H1 (cell line): ENCODE results near the gene ZNF837. TPM values are rescaled to one million over a fixed set of nuclear protein-coding genes. Genes with fewer than 3 reads are reported as not detected.

Experiments
- BACH1 ChIP-seq: IDR thresholded peaks from 2 replicates; pipeline ENCODE4 v1.6.1; 2012; ENCODE audit warnings: low read length, improper control_type of control experiment
- BCL11A ChIP-seq, 2 experiments: IDR thresholded peaks; one replicate each; pipeline ENCODE4 v1.6.1; 2011; ENCODE audit warnings: low read depth in 2 of 2, low read length in 2 of 2, mild to moderate bottlenecking in 2 of 2
- CHD2 ChIP-seq: IDR thresholded peaks from 2 replicates; pipeline ENCODE4 v1.6.1; 2012; ENCODE audit warnings: low read length, improper control_type of control experiment
- EGR1 ChIP-seq: IDR thresholded peaks from 2 replicates; pipeline ENCODE4 v1.6.1; 2011; ENCODE audit warnings: low read depth, low read length, borderline replicate concordance
- EP300 ChIP-seq, 2 experiments: IDR thresholded peaks; 1 replicate in 1 of 2; 2 replicates in 1 of 2; pipeline ENCODE4 v1.6.1; 2011 to 2012; ENCODE audit warnings: low read depth in 2 of 2, low read length in 2 of 2, mild to moderate bottlenecking in 2 of 2, borderline replicate concordance in 1 of 2, inconsistent platforms in 1 of 2, moderate library complexity in 1 of 2
- GABPA ChIP-seq: IDR thresholded peaks from 2 replicates; pipeline ENCODE4 v1.6.1; 2011; ENCODE audit warnings: mild to moderate bottlenecking, low read length, moderate library complexity, borderline replicate concordance; ENCODE audit not compliant: insufficient read depth
- GTF2F1 ChIP-seq: IDR thresholded peaks from 2 replicates; pipeline ENCODE4 v1.6.1; 2012; ENCODE audit warnings: low read depth, low read length, improper control_type of control experiment, borderline replicate concordance
- HDAC2 ChIP-seq, 2 experiments: fragments of 300-600 bp in 1 of 2; sonication (generic) in 1 of 2; IDR thresholded peaks; 2 replicates each; pipeline ENCODE4 v1.6.1; 2011 to 2012; ENCODE audit warnings: low read depth in 2 of 2, low read length in 2 of 2, mild to moderate bottlenecking in 2 of 2, moderate library complexity in 2 of 2, borderline replicate concordance in 1 of 2, inconsistent platforms in 1 of 2
- JUND ChIP-seq: IDR thresholded peaks from 2 replicates; pipeline ENCODE4 v1.6.1; 2011; ENCODE audit warnings: mild to moderate bottlenecking, improper control_type of control experiment, low read length
- NRF1 ChIP-seq: IDR thresholded peaks from 2 replicates; pipeline ENCODE4 v1.6.1; 2011; ENCODE audit warnings: mild to moderate bottlenecking, low read depth, low read length, improper control_type of control experiment
- POLR2A ChIP-seq, 2 experiments: IDR thresholded peaks; 1 replicate in 1 of 2; 2 replicates in 1 of 2; pipeline ENCODE4 v1.6.1; 2011; ENCODE audit warnings: low read depth in 2 of 2, low read length in 2 of 2, mild to moderate bottlenecking in 2 of 2; ENCODE audit errors: control extremely low read depth in 1 of 2
- POLR2AphosphoS5 ChIP-seq: IDR thresholded peaks from 2 replicates; pipeline ENCODE4 v1.6.1; 2011; ENCODE audit warnings: low read depth, low read length
- RAD21 ChIP-seq, 2 experiments: IDR thresholded peaks in 1 of 2; conservative IDR thresholded peaks in 1 of 2; 2 replicates each; pipeline ENCODE4 v1.6.1; 2011; ENCODE audit warnings: low read depth in 2 of 2, low read length in 2 of 2, improper control_type of control experiment in 1 of 2, inconsistent platforms in 1 of 2, mild to moderate bottlenecking in 1 of 2, moderate library complexity in 1 of 2
- RNF2 ChIP-seq: fragments of 200-900, 300-1000 bp; sonication (generic); IDR thresholded peaks from 2 replicates; pipeline ENCODE4 v1.7.1; 2016; ENCODE audit warnings: borderline replicate concordance, low read depth, mild to moderate bottlenecking, antibody characterized with exemption, low read length; ENCODE audit not compliant: poor library complexity, severe bottlenecking; ENCODE audit errors: missing control alignments
- SAP30 ChIP-seq: fragments of 300-600 bp; sonication (generic); IDR thresholded peaks from 2 replicates; pipeline ENCODE4 v1.7.1; 2012; ENCODE audit warnings: low read length, moderate library complexity, mild to moderate bottlenecking, inconsistent platforms; ENCODE audit not compliant: insufficient read depth, insufficient replicate concordance
- SIX5 ChIP-seq: IDR thresholded peaks from 2 replicates; pipeline ENCODE4 v1.6.1; 2011; ENCODE audit warnings: mild to moderate bottlenecking, low read depth, low read length
- SRF ChIP-seq: IDR thresholded peaks from 2 replicates; pipeline ENCODE4 v1.6.1; 2011; ENCODE audit warnings: mild to moderate bottlenecking, low read depth, low read length, moderate library complexity
- TAF7 ChIP-seq: optimal IDR thresholded peaks from 2 replicates; pipeline ENCODE3; 2011; ENCODE audit warnings: low read depth, mild to moderate bottlenecking, inconsistent platforms, low read length, moderate library complexity, borderline replicate concordance
- TBP ChIP-seq: IDR thresholded peaks from 2 replicates; pipeline ENCODE4 v1.6.1; 2011; ENCODE audit warnings: low read depth, low read length, improper control_type of control experiment
- TCF12 ChIP-seq: IDR thresholded peaks from 2 replicates; pipeline ENCODE4 v1.6.1; 2011; ENCODE audit warnings: low read depth, mild to moderate bottlenecking, low read length
- ZNF274 ChIP-seq: IDR thresholded peaks from 2 replicates; pipeline ENCODE4 v1.7.0; 2012; ENCODE audit warnings: low read length, borderline replicate concordance; ENCODE audit errors: extremely low read depth
- polyA plus RNA-seq, 7 experiments: library from polyadenylated mRNA; depleted of rRNA in 3 of 7; stranded (reverse) in 5 of 7; unstranded in 2 of 7; fragments of >200 nt in 5 of 7; fragments of 200-250 nt in 2 of 7; gene quantifications; 1 replicate in 5 of 7; 2 replicates in 1 of 7; 4 replicates in 1 of 7; pipeline versions ENCODE4 v1.2.1 to v1.2.3, GENCODE V29; 2011 to 2013; ENCODE audit warnings: missing spikeins in 2 of 7, mixed read lengths in 2 of 7
- total RNA-seq: library from RNA; stranded (reverse); fragmentation: NEBNext Ultra II Directional; extraction: Animal tissue kit (Norgen Biotek cat#: 25700); gene quantifications from 2 replicates; pipeline ENCODE4 v1.2.1, GENCODE V29; 2021
- TF ChIP-seq, protein P1 (sequence below): IDR thresholded peaks from 2 replicates; pipeline ENCODE4 v1.6.1; 2011; ENCODE audit warnings: low read depth, mild to moderate bottlenecking, low read length; ENCODE audit not compliant: insufficient read depth

The ZNF837 gene
- total and polyA plus RNA-seq, 2 of the 8 experiments (the other 6 are each of a cell fraction or from before 2014, with no cell fraction given): 1.9 to 3.3 TPM

- TF ChIP-seq RAD21 (IDR thresholded peaks at IDR 0.05 in 1 of 2, conservative IDR thresholded peaks at IDR 0.05 in 1 of 2; ENCODE audit: low read depth in 2 of 2, low read length in 2 of 2) (0 out of 4 replicates have a peak, but pooled peaks of 1 of the 2 experiments have one; percentile 2), TBP (peak; percentile 87), POLR2AphosphoS5 (peak; percentile 86), SAP30 (no peak), GTF2F1 (no peak), SRF (no peak), BCL11A (IDR thresholded peaks at IDR 0.05; ENCODE audit: low read depth in 2 of 2, low read length in 2 of 2) (no peak), CHD2 (0 out of 2 replicates have a peak, but pooled peaks have one; percentile 29), TCF12 (no peak), EGR1 (peak; percentile 82; the same call in 1 of the 2 replicates), POLR2A (IDR thresholded peaks at IDR 0.05; ENCODE audit: control extremely low read depth in 1 of 2, low read depth in 2 of 2, low read length in 2 of 2) (peak; percentile 85 to 90), TAF7 (peak; percentile 78), JUND (no peak), BACH1 (0 out of 2 replicates have a peak, but pooled peaks have one; percentile 18), HDAC2 (IDR thresholded peaks at IDR 0.05; ENCODE audit: borderline replicate concordance in 1 of 2, low read depth in 2 of 2, low read length in 2 of 2) (no peak), SIX5 (peak; percentile 73), NRF1 (no peak), ZNF274 (no peak), EP300 (IDR thresholded peaks at IDR 0.05; ENCODE audit: borderline replicate concordance in 1 of 2, low read depth in 2 of 2, low read length in 2 of 2) (no peak), GABPA (peak; percentile 14; the same call in 1 of the 2 replicates), RNF2 (no peak)
- TF ChIP-seq, protein P1, sequence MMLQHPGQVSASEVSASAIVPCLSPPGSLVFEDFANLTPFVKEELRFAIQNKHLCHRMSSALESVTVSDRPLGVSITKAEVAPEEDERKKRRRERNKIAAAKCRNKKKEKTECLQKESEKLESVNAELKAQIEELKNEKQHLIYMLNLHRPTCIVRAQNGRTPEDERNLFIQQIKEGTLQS: no peak
Measured at GRCh38 chr19:58408152-58409009, 27.6 kb upstream of the ZNF837 start, which contains the start of gene ZNF584 (continued).
